ENCODE results near the gene CADPS.

DNA sequence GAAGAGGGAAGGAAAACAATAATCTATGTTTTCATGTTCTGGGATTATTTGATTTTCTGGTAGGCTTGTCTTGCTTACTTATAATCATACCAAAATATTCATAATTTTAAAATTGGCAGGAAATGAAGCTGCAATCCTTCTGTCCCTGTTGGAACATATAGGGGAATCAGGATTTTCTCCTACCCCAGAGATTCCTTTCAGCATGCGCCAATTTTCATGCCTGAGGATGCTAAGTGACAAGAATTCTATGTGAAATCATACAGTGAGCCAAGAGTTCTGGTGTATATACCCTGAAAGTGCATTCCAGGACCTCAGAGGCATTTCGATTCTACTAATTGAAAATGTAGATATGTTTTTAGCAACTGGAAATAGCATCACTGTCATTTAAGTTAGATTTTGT is 9.9 kb upstream of the CADPS start:
- TF ChIP-seq EZH2 (IDR thresholded peaks at IDR 0.05; ENCODE audit: borderline replicate concordance, low read depth, low read length) (no peak), CBX3 (IDR thresholded peaks at IDR 0.05; ENCODE audit: borderline replicate concordance in 1 of 2, low read length in 2 of 2) (no peak), SIRT6 (IDR thresholded peaks at IDR 0.05; ENCODE audit: low read depth, low read length) (no peak), POLR2A (conservative IDR thresholded peaks at IDR 0.05) (no peak), JUND (IDR thresholded peaks at IDR 0.05; ENCODE audit: borderline replicate concordance, low read depth, low read length) (no peak), JUND (tag; IDR thresholded peaks at IDR 0.05; ENCODE audit: borderline replicate concordance, low read depth, low read length) (no peak)
- TF ChIP-seq, protein P1, sequence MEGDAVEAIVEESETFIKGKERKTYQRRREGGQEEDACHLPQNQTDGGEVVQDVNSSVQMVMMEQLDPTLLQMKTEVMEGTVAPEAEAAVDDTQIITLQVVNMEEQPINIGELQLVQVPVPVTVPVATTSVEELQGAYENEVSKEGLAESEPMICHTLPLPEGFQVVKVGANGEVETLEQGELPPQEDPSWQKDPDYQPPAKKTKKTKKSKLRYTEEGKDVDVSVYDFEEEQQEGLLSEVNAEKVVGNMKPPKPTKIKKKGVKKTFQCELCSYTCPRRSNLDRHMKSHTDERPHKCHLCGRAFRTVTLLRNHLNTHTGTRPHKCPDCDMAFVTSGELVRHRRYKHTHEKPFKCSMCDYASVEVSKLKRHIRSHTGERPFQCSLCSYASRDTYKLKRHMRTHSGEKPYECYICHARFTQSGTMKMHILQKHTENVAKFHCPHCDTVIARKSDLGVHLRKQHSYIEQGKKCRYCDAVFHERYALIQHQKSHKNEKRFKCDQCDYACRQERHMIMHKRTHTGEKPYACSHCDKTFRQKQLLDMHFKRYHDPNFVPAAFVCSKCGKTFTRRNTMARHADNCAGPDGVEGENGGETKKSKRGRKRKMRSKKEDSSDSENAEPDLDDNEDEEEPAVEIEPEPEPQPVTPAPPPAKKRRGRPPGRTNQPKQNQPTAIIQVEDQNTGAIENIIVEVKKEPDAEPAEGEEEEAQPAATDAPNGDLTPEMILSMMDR (IDR thresholded peaks at IDR 0.05 in 2 of 3, conservative IDR thresholded peaks at IDR 0.05 in 1 of 3; ENCODE audit: insufficient read depth in 2 of 3, low read depth in 1 of 3, low read length in 3 of 3) = no peak
- TF ChIP-seq, protein P2, sequence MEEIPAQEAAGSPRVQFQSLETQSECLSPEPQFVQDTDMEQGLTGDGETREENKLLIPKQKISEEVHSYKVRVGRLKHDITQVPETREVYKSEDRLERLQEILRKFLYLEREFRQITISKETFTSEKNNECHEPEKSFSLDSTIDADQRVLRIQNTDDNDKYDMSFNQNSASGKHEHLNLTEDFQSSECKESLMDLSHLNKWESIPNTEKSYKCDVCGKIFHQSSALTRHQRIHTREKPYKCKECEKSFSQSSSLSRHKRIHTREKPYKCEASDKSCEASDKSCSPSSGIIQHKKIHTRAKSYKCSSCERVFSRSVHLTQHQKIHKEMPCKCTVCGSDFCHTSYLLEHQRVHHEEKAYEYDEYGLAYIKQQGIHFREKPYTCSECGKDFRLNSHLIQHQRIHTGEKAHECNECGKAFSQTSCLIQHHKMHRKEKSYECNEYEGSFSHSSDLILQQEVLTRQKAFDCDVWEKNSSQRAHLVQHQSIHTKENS (CRISPR knock-in tag; IDR thresholded peaks at IDR 0.05) = no peak
- TF ChIP-seq, protein P3, sequence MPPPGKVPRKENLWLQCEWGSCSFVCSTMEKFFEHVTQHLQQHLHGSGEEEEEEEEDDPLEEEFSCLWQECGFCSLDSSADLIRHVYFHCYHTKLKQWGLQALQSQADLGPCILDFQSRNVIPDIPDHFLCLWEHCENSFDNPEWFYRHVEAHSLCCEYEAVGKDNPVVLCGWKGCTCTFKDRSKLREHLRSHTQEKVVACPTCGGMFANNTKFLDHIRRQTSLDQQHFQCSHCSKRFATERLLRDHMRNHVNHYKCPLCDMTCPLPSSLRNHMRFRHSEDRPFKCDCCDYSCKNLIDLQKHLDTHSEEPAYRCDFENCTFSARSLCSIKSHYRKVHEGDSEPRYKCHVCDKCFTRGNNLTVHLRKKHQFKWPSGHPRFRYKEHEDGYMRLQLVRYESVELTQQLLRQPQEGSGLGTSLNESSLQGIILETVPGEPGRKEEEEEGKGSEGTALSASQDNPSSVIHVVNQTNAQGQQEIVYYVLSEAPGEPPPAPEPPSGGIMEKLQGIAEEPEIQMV (tag; conservative IDR thresholded peaks at IDR 0.05; ENCODE audit: low read depth) = no peak

All from K562 (cell line).